GM23338 (cell line): Measurements from ENCODE around the gene MSL1. TPM values are rescaled to one million over a fixed set of nuclear protein-coding genes. Genes with fewer than 3 reads are reported as not detected.
A peak's percentile ranks its signal among the peaks of the same experiment; 100 is the strongest.

Source experiments
- ATAC-seq: fragments of 200-7000 bp; cut with Tn5 transposase; 3 replicates; pipeline ENCODE4 v1.9.1; 2020
- DNase-seq: peaks from one replicate; pipeline ENCODE4 v3.0.0-alpha.2; 2015; ENCODE audit warnings: low spot score
- H2AFZ ChIP-seq: fragments of 200-600 bp; sonication (generic); 2 replicates; pipeline ENCODE4 v1.8.0; 2016; ENCODE audit warnings: antibody characterized with exemption, mild to moderate bottlenecking, moderate library complexity
- H3F3A ChIP-seq: fragments of 200-600 bp; sonication (generic); replicated peaks from 2 replicates; pipeline ENCODE4 v1.8.0; 2017; ENCODE audit warnings: antibody characterized with exemption, mixed run types, low read depth
- H3K27ac ChIP-seq: fragments of 200-600 bp; sonication (generic); 2 replicates; pipeline ENCODE4 v1.6.1; 2016; ENCODE audit warnings: low read depth
- H3K27me3 ChIP-seq: fragments of 200-600 bp; sonication (generic); 2 replicates; pipeline ENCODE4 v1.8.0; 2016; ENCODE audit warnings: mild to moderate bottlenecking, mixed run types, moderate library complexity; ENCODE audit not compliant: insufficient read depth
- H3K36me3 ChIP-seq: fragments of 200-600 bp; sonication (generic); 2 replicates; pipeline ENCODE4 v1.8.0; 2016; ENCODE audit warnings: mild to moderate bottlenecking; ENCODE audit not compliant: insufficient read depth
- H3K4me1 ChIP-seq: fragments of 200-600 bp; sonication (generic); 2 replicates; pipeline ENCODE4 v1.8.0; 2016; ENCODE audit warnings: mild to moderate bottlenecking, moderate library complexity; ENCODE audit not compliant: insufficient read depth
- H3K4me2 ChIP-seq: fragments of 200-600 bp; sonication (generic); 2 replicates; pipeline ENCODE4 v1.7.1; 2017; ENCODE audit warnings: mixed run types
- H3K4me3 ChIP-seq: fragments of 200-600 bp; sonication (generic); 2 replicates; pipeline ENCODE4 v1.6.1; 2016; ENCODE audit warnings: mixed run types
- H3K79me2 ChIP-seq: fragments of 200-600 bp; sonication (generic); replicated peaks from 2 replicates; pipeline ENCODE4 v1.8.0; 2017; ENCODE audit warnings: mild to moderate bottlenecking; ENCODE audit not compliant: insufficient read depth
- H3K9me2 ChIP-seq: fragments of 200-600 bp; sonication (generic); 2 replicates; pipeline ENCODE4 v1.8.0; 2017; ENCODE audit not compliant: insufficient read depth
- H4K20me1 ChIP-seq: fragments of 200-600 bp; sonication (generic); replicated peaks from 2 replicates; pipeline ENCODE4 v1.8.0; 2017; ENCODE audit warnings: mild to moderate bottlenecking; ENCODE audit not compliant: insufficient read depth
- H3K27ac Mint-ChIP-seq: 2 replicates; pipeline ENCODE4 v1.8.0; 2020; ENCODE audit warnings: inconsistent platforms, mild to moderate bottlenecking, moderate library complexity, mixed read lengths
- H3K27me3 Mint-ChIP-seq: 3 replicates; pipeline ENCODE4 v1.8.0; 2022; ENCODE audit warnings: low read depth, mild to moderate bottlenecking, moderate library complexity, mixed read lengths, inconsistent platforms; ENCODE audit not compliant: insufficient read depth, poor library complexity
- H3K36me3 Mint-ChIP-seq: 3 replicates; pipeline ENCODE4 v1.8.0; 2021; ENCODE audit warnings: low read depth, mild to moderate bottlenecking, inconsistent platforms, moderate library complexity, mixed read lengths
- H3K4me1 Mint-ChIP-seq: 3 replicates; pipeline ENCODE4 v1.8.0; 2020; ENCODE audit warnings: mild to moderate bottlenecking, inconsistent platforms, mixed read lengths
- H3K4me3 Mint-ChIP-seq: 3 replicates; pipeline ENCODE4 v1.8.0; 2021; ENCODE audit warnings: moderate library complexity, mild to moderate bottlenecking, inconsistent platforms, mixed read lengths
- H3K9me3 Mint-ChIP-seq: 3 replicates; pipeline ENCODE4 v1.8.0; 2020; ENCODE audit warnings: moderate library complexity, mild to moderate bottlenecking, inconsistent platforms, mixed read lengths
- CREB1 ChIP-seq: fragments of 250-450 bp; sonication (Bioruptor Pico); IDR thresholded peaks from 2 replicates; pipeline ENCODE4 v1.5.0; 2020; ENCODE audit warnings: low read depth, mild to moderate bottlenecking, moderate library complexity
- EZH2 ChIP-seq: fragments of 200-600 bp; sonication (generic); IDR thresholded peaks from one replicate; pipeline ENCODE4 v1.8.0; 2017; ENCODE audit warnings: antibody characterized with exemption, mild to moderate bottlenecking, low read depth; ENCODE audit not compliant: unreplicated experiment
- EZH2phosphoT487 ChIP-seq: fragments of 200-600 bp; sonication (generic); IDR thresholded peaks from one replicate; pipeline ENCODE4 v1.8.1; 2018; ENCODE audit warnings: antibody characterized with exemption; ENCODE audit not compliant: unreplicated experiment
- JUNB ChIP-seq: IDR thresholded peaks from one replicate; pipeline ENCODE4 v1.6.1; 2016; ENCODE audit warnings: antibody characterized with exemption; ENCODE audit not compliant: unreplicated experiment
- NANOG ChIP-seq: IDR thresholded peaks from 2 replicates; pipeline ENCODE4 v1.6.1; 2016; ENCODE audit warnings: antibody characterized with exemption, borderline replicate concordance
- POLR2AphosphoS5 ChIP-seq: IDR thresholded peaks from 2 replicates; pipeline ENCODE4 v1.6.1; 2016; ENCODE audit warnings: antibody characterized with exemption, low read depth
- REST ChIP-seq: IDR thresholded peaks from one replicate; pipeline ENCODE4 v1.6.1; 2018; ENCODE audit warnings: antibody characterized with exemption; ENCODE audit not compliant: unreplicated experiment
- STAT1 ChIP-seq: IDR thresholded peaks from one replicate; pipeline ENCODE4 v1.6.1; 2016; ENCODE audit warnings: antibody characterized with exemption; ENCODE audit not compliant: unreplicated experiment
- ZNF114 ChIP-seq: fragments of 250-450 bp; sonication (Bioruptor Pico); IDR thresholded peaks from 2 replicates; pipeline ENCODE4 v1.5.0; 2020; ENCODE audit warnings: mild to moderate bottlenecking, moderate library complexity
- ZNF331 ChIP-seq: fragments of 250-450 bp; sonication (Bioruptor Pico); IDR thresholded peaks from 2 replicates; pipeline ENCODE4 v1.5.0; 2020; ENCODE audit warnings: low read depth, mild to moderate bottlenecking, moderate library complexity
- polyA plus RNA-seq: library from polyadenylated mRNA; unstranded; fragments of >200 nt; fragmentation: Nextera tagmentation; extraction: Ambion mirVana; gene quantifications from 2 replicates; pipeline ENCODE4 v1.2.1, GENCODE V29; 2016
- total RNA-seq: library from RNA; depleted of rRNA; stranded (reverse); fragments of >200 nt; shearing (Covaris generic); gene quantifications from 2 replicates; pipeline ENCODE4 v1.2.3, GENCODE V29; 2014
- TF ChIP-seq, protein P1 (sequence below): IDR thresholded peaks from 2 replicates; pipeline ENCODE4 v1.6.1; 2016; ENCODE audit warnings: antibody characterized with exemption
- TF ChIP-seq, protein P2 (sequence below), 2 experiments: fragments of 200-600 bp in 1 of 2; sonication (generic) in 1 of 2; conservative IDR thresholded peaks; 2 replicates each; pipeline versions ENCODE4 v1.5.1 to v1.6.1; 2016 to 2017; ENCODE audit warnings: antibody characterized with exemption in 2 of 2, low read depth in 2 of 2, mild to moderate bottlenecking in 2 of 2, moderate library complexity in 1 of 2
- TF ChIP-seq, protein P3 (sequence below): fragments of 250-450 bp; sonication (Bioruptor Pico); IDR thresholded peaks from 2 replicates; pipeline ENCODE4 v1.5.0; 2020; ENCODE audit warnings: mild to moderate bottlenecking, moderate library complexity

Gene MSL1
- total and polyA plus RNA-seq, 2 experiments from 2014 or later = 16.2 to 56.5 TPM

DNA sequence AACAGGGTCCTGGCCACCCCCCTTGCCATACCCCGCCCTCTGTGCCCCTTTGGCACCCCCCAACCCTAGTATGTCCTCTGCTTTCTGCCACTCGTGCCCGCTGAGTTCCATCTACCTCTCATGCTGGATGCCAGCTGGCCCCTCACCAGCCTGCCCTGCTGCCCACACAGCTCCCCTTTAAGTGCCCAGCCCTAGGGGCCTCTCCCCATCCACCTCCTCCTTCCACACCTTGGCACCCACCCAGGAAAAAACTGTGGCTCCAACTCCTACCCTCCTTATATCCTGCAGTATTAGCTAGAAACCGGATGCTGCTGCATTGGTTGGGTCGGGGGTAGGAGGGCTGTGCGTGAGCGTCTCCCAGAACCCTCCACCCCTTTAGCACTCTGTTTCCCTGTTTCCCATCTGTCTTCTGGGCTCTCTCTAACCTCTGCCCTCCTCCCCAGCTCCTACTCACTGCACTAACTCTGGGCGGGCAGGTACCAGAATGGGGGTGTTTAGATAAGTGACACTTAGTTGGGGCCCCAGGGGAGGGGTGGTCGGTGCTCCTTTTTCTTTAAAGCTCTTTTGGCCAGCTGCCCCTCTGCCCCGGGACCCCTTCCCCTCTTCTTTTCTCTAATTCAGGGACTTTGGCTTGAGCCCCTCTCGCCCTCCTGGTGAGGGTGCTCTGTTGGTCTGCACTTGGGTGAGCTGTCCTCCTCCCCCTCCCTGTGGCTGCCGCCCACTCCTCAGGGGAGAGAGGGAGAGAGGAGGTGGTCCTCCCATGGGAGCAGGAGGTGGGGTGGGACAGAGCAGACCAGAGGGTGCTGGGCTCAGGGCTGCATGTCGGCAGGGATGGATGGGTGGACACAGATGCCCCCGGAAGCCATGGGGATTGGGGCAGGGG, 31.3 kb upstream of the MSL1 start:
- Histone ChIP-seq H3K79me2 (no peaks in the 10 kb centered on the region), H4K20me1 (no peaks in the 10 kb centered on the region), H3K4me3 (no peak overlapping the region), H3K4me2 (no peak overlapping the region), H3K9me2 (no peaks in the 10 kb centered on the region), H3F3A (peaks cover 5% of the 10 kb centered on the region; the same call in 1 of the 2 replicates), H2AFZ (no peak overlapping the region), H3K36me3 (0 out of 2 replicates have a peak, but pooled peaks cover 3% of the 10 kb centered on the region), H3K4me1 (peaks cover 22% of the 10 kb centered on the region; the same call in 1 of the 2 replicates), H3K27me3 (no peaks in the 10 kb centered on the region), H3K27ac (peak overlapping the region; percentile 26; the same call in 1 of the 2 replicates)
- H3K9me3 Mint-ChIP-seq = no peaks in the 10 kb centered on the region
- H3K4me3 Mint-ChIP-seq = no peak overlapping the region
- H3K36me3 Mint-ChIP-seq = peaks cover 36% of the 10 kb centered on the region
- ATAC-seq (peak; percentile 5; the same call in 2 of the 3 replicates), DNase-seq (no peak)
- no peak overlapping the region for H3K27ac Mint-ChIP-seq
- H3K27me3 Mint-ChIP-seq = peaks cover 6% of the 10 kb centered on the region
- TF ChIP-seq EZH2 (no peak), ZNF114 (no peak), CREB1 (CRISPR knock-in tag) (no peak), NANOG (no peak), EZH2phosphoT487 (no peak), REST (no peak), POLR2AphosphoS5 (no peak), JUNB (no peak), ZNF331 (no peak), STAT1 (no peak)
- TF ChIP-seq, protein P1, sequence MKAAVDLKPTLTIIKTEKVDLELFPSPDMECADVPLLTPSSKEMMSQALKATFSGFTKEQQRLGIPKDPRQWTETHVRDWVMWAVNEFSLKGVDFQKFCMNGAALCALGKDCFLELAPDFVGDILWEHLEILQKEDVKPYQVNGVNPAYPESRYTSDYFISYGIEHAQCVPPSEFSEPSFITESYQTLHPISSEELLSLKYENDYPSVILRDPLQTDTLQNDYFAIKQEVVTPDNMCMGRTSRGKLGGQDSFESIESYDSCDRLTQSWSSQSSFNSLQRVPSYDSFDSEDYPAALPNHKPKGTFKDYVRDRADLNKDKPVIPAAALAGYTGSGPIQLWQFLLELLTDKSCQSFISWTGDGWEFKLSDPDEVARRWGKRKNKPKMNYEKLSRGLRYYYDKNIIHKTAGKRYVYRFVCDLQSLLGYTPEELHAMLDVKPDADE = no peak
- TF ChIP-seq, protein P2, sequence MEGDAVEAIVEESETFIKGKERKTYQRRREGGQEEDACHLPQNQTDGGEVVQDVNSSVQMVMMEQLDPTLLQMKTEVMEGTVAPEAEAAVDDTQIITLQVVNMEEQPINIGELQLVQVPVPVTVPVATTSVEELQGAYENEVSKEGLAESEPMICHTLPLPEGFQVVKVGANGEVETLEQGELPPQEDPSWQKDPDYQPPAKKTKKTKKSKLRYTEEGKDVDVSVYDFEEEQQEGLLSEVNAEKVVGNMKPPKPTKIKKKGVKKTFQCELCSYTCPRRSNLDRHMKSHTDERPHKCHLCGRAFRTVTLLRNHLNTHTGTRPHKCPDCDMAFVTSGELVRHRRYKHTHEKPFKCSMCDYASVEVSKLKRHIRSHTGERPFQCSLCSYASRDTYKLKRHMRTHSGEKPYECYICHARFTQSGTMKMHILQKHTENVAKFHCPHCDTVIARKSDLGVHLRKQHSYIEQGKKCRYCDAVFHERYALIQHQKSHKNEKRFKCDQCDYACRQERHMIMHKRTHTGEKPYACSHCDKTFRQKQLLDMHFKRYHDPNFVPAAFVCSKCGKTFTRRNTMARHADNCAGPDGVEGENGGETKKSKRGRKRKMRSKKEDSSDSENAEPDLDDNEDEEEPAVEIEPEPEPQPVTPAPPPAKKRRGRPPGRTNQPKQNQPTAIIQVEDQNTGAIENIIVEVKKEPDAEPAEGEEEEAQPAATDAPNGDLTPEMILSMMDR (conservative IDR thresholded peaks at IDR 0.05; ENCODE audit: low read depth in 2 of 2) = no peak
- TF ChIP-seq, protein P3, sequence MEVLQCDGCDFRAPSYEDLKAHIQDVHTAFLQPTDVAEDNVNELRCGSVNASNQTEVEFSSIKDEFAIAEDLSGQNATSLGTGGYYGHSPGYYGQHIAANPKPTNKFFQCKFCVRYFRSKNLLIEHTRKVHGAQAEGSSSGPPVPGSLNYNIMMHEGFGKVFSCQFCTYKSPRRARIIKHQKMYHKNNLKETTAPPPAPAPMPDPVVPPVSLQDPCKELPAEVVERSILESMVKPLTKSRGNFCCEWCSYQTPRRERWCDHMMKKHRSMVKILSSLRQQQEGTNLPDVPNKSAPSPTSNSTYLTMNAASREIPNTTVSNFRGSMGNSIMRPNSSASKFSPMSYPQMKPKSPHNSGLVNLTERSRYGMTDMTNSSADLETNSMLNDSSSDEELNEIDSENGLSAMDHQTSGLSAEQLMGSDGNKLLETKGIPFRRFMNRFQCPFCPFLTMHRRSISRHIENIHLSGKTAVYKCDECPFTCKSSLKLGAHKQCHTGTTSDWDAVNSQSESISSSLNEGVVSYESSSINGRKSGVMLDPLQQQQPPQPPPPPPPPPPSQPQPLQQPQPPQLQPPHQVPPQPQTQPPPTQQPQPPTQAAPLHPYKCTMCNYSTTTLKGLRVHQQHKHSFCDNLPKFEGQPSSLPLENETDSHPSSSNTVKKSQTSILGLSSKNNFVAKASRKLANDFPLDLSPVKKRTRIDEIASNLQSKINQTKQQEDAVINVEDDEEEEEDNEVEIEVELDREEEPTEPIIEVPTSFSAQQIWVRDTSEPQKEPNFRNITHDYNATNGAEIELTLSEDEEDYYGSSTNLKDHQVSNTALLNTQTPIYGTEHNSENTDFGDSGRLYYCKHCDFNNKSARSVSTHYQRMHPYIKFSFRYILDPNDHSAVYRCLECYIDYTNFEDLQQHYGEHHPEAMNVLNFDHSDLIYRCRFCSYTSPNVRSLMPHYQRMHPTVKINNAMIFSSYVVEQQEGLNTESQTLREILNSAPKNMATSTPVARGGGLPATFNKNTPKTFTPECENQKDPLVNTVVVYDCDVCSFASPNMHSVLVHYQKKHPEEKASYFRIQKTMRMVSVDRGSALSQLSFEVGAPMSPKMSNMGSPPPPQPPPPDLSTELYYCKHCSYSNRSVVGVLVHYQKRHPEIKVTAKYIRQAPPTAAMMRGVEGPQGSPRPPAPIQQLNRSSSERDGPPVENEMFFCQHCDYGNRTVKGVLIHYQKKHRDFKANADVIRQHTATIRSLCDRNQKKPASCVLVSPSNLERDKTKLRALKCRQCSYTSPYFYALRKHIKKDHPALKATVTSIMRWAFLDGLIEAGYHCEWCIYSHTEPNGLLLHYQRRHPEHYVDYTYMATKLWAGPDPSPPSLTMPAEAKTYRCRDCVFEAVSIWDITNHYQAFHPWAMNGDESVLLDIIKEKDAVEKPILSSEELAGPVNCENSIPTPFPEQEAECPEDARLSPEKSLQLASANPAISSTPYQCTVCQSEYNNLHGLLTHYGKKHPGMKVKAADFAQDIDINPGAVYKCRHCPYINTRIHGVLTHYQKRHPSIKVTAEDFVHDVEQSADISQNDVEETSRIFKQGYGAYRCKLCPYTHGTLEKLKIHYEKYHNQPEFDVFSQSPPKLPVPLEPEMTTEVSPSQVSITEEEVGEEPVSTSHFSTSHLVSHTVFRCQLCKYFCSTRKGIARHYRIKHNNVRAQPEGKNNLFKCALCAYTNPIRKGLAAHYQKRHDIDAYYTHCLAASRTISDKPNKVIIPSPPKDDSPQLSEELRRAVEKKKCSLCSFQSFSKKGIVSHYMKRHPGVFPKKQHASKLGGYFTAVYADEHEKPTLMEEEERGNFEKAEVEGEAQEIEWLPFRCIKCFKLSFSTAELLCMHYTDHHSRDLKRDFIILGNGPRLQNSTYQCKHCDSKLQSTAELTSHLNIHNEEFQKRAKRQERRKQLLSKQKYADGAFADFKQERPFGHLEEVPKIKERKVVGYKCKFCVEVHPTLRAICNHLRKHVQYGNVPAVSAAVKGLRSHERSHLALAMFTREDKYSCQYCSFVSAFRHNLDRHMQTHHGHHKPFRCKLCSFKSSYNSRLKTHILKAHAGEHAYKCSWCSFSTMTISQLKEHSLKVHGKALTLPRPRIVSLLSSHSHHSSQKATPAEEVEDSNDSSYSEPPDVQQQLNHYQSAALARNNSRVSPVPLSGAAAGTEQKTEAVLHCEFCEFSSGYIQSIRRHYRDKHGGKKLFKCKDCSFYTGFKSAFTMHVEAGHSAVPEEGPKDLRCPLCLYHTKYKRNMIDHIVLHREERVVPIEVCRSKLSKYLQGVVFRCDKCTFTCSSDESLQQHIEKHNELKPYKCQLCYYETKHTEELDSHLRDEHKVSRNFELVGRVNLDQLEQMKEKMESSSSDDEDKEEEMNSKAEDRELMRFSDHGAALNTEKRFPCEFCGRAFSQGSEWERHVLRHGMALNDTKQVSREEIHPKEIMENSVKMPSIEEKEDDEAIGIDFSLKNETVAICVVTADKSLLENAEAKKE (CRISPR knock-in tag) = no peak
- H3K4me1 Mint-ChIP-seq = peaks cover 41% of the 10 kb centered on the region
